Measurements from ENCODE around the gene CYP8B1.

DNA sequence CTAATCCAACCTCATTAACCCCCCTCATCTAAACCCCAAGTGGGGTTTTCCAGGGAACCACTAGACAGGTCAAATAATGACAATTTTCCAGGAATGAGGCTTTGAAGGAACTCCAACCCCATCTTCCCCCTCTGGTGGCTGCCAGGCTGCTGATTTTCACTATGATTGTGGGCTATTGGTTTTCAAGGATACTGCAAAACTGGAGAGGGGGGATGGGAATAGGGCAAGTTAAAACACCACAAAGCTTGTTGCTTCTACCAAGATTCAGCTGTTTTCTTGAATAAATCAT is 19.8 kb upstream of the CYP8B1 start:
- TF ChIP-seq, protein P1, sequence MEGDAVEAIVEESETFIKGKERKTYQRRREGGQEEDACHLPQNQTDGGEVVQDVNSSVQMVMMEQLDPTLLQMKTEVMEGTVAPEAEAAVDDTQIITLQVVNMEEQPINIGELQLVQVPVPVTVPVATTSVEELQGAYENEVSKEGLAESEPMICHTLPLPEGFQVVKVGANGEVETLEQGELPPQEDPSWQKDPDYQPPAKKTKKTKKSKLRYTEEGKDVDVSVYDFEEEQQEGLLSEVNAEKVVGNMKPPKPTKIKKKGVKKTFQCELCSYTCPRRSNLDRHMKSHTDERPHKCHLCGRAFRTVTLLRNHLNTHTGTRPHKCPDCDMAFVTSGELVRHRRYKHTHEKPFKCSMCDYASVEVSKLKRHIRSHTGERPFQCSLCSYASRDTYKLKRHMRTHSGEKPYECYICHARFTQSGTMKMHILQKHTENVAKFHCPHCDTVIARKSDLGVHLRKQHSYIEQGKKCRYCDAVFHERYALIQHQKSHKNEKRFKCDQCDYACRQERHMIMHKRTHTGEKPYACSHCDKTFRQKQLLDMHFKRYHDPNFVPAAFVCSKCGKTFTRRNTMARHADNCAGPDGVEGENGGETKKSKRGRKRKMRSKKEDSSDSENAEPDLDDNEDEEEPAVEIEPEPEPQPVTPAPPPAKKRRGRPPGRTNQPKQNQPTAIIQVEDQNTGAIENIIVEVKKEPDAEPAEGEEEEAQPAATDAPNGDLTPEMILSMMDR (IDR thresholded peaks at IDR 0.05 in 2 of 3, conservative IDR thresholded peaks at IDR 0.05 in 1 of 3; ENCODE audit: borderline replicate concordance in 1 of 3, insufficient read depth in 1 of 3, low read depth in 2 of 3, low read length in 2 of 3), result no peak
- TF ChIP-seq POLR2AphosphoS5 (IDR thresholded peaks at IDR 0.05; ENCODE audit: low read depth, low read length) (no peak), EZH2phosphoT487 (IDR thresholded peaks at IDR 0.05; ENCODE audit: borderline replicate concordance) (no peak), POLR2A (IDR thresholded peaks at IDR 0.05; ENCODE audit: borderline replicate concordance, extremely low read depth, insufficient read depth, insufficient read length) (no peak), EZH2 (IDR thresholded peaks at IDR 0.05) (no peak), FOSL1 (IDR thresholded peaks at IDR 0.05; ENCODE audit: low read depth) (no peak), SIN3A (IDR thresholded peaks at IDR 0.05; ENCODE audit: low read depth) (no peak), SP1 (IDR thresholded peaks at IDR 0.05; ENCODE audit: low read depth) (no peak), TCF7L2 (IDR thresholded peaks at IDR 0.05; ENCODE audit: borderline replicate concordance, extremely low read depth, insufficient read depth, insufficient read length) (no peak)
- TF ChIP-seq, protein P2, sequence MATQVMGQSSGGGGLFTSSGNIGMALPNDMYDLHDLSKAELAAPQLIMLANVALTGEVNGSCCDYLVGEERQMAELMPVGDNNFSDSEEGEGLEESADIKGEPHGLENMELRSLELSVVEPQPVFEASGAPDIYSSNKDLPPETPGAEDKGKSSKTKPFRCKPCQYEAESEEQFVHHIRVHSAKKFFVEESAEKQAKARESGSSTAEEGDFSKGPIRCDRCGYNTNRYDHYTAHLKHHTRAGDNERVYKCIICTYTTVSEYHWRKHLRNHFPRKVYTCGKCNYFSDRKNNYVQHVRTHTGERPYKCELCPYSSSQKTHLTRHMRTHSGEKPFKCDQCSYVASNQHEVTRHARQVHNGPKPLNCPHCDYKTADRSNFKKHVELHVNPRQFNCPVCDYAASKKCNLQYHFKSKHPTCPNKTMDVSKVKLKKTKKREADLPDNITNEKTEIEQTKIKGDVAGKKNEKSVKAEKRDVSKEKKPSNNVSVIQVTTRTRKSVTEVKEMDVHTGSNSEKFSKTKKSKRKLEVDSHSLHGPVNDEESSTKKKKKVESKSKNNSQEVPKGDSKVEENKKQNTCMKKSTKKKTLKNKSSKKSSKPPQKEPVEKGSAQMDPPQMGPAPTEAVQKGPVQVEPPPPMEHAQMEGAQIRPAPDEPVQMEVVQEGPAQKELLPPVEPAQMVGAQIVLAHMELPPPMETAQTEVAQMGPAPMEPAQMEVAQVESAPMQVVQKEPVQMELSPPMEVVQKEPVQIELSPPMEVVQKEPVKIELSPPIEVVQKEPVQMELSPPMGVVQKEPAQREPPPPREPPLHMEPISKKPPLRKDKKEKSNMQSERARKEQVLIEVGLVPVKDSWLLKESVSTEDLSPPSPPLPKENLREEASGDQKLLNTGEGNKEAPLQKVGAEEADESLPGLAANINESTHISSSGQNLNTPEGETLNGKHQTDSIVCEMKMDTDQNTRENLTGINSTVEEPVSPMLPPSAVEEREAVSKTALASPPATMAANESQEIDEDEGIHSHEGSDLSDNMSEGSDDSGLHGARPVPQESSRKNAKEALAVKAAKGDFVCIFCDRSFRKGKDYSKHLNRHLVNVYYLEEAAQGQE (IDR thresholded peaks at IDR 0.05; ENCODE audit: low read depth), result no peak

Measured in HCT116 (cell line).